Superior temporal gyrus (tissue), 1 donor: ENCODE measurements around the gene ADARB2.

Source experiments
- DNase-seq: peaks from one replicate; pipeline ENCODE4 v3.0.0-alpha.2; 2016; ENCODE audit errors: extremely low spot score

Gene ADARB2

DNA sequence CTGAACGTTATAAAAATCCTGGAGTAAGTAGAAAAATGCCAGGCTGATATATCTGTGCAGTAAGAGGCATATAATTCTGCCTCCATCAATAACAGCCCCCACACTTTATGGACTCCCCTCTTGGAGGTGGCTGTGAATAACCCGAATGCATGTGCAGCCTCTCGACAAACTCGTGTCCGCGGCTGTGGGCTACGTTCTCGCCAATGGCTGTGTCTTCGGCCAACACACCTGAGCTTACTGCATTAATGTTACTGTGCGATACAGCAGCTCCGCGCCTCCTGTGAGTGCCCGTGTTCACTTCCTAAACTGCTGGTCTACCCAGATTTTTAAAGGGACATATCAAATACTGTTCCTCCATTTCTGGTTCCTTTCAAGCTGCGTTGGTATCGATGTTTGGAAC, 209.4 kb downstream of the ADARB2 start:
- DNase-seq, result no peak

DNA sequence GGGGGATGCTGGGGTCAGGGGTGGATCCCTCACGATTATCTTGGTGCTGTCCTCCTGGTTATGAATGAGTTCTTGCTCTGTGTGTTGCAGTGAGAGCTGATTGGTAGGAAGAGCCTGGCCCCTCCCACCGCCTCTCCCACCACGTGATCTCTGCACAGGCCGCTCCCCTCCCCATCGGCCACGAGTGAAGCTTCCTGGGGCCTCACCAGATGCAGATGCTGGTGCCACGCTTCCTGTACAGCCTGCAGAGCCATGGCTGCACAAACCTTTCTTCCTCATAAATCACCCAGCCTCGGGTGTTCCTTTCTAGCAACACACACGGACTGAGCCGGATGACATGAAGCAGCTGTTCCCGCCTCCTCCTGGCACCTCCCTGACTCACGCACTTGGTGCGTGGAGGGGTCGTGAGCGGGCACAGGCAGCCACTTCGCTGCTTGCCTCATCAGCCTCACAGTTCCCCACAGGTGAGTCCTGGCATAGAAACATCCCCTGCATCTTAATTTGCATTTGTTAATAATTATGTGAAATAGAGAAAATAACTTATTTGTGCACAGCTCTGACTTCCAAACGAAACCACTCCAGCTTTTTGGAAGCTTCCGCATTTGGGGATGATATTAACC, 210.8 kb downstream of the ADARB2 start:
- DNase-seq, result no peak

DNA sequence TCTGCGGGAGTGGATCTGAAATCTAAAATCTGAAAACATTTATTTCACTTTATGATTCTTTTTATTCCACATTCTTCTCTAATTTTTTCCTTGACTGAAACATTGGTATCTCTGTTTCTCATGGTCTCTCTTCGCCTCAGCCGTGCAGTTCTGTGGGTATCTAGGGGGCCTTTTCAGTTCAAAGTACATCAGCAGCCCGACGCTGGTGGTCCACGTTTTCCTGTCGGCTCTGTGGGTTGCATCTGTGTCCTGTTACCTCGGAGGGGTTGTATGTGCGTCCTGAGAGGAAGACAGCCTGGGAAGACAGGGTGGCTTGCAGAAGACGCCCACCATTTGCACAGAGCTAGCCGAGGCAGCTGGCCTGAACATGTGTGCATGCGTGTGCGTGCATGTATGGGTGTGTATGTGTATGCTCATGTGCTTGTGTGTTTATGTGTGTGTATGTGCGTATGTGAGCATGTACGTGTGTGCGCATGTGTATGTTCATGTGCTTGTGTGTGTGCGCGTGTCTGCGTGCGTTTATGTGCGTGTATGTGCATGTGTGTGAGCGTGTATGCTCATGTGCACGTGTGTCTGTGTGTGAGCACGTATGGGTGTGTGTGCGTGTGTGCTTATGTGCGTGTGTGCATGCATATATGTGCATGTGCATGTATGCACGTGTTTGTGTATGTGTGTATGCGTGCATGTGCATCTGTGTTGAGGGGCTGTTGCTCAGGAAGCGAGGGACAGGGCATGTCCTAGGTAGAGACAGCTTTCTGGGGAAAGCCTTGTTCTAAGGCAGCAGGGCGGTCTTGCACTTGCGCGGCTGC, 211.8 kb downstream of the ADARB2 start:
- no peak for DNase-seq

DNA sequence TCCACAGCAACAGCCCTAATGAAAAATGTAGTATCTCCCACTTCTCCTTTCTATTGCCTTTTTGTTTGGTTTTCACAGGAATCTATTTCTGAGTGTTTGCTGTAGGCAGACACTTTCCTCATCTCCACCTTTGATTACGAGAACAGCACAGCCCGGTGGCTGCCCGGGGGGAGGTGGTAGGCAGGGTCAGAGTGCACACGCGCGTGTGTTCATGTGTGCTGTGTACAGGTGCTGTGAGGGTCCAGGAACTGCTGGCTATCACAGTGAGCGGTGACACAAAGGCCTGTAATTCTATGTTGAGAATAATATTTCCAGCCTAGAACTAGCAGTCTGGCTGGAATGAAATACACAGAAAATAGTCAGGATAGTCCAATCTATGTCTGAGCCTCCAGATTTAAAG, 212.8 kb downstream of the ADARB2 start:
- no peak for DNase-seq

DNA sequence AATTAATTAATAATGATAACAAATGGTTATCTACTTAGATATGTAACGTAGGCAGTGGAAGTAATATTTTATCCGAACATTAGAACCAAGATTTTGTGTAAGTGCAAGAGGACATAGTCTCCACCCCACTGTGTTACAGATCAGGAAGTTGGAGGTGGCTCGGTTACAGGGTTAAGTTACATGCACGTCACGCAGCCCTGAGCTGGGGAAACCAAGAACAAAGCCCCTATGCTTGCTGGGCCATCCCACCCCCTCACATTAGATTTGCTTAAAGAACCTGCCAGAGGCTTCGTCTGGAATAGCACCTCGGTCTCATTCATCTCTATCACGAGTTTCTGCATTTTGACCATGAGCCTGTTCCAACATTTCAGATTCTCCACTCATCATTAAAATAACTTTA, 214.1 kb downstream of the ADARB2 start:
- DNase-seq, result no peak

DNA sequence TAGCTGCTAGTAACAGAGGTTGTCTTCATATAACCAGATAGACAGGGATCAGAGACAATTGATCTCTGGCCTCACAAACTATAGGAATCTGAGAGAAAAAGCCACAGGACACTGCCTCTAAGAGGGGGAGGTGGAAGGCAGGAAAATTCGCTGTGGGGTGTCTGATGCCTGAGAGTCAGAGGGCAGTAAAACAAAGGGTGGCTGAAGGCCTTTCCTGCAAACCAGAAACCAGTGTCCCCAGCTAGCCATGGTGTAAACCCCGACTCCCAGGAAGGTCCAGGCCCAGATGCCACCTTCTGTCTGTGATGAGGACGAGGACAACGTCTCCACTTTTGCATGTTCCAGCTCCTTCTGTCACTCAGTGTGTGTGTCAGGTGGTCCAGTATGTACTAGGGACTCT, 215.1 kb downstream of the ADARB2 start:
- no peak for DNase-seq

DNA sequence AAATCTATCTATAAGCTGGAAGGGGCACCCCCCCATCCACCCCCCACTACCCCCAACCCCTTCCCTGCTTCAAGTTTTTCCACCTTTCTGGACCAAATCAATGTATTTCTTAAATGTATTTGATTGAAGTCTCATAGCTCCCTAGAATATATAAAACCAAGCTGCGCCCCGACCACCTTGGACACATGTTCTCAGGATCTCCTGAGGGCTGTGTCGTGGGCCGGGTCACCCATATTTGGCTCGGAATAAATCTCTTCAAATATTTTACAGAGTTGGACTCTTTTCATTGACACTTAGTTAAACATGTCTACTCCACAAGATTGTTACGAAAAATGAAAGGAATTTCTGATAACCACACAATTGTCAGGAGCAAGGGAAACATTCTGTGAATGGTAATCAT, 215.6 kb downstream of the ADARB2 start:
- no peak for DNase-seq

DNA sequence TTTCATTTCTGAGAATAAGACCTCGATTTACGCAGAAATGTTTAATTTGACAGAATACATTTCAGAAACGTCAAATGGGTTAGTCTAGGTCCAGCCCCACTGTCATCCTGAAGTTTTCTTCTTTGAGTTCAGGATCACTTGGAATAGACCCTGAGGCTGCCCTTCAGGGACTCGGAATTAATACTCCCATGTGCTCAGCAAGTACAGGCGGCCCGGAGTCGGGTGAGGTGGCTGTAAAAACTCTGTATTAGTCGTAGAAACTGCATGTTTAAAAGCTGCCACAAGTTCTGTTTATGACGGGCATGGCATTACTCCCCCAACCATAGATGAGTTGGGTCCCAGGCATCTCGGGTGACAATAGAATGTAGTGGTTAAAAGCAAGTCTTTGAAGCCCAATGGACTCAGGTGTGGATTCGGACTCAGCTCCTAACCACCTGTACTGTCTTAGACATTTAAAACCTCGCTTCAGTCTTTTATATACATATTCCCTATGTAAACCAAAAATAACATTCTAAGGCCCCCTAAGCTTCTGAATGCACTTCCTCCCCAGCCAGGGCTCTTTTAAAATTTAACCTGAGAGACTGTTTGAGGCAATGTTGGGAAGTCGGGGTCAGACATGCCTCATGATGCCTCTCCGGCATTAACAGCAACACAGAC, 216.3 kb downstream of the ADARB2 start:
- no peak for DNase-seq

DNA sequence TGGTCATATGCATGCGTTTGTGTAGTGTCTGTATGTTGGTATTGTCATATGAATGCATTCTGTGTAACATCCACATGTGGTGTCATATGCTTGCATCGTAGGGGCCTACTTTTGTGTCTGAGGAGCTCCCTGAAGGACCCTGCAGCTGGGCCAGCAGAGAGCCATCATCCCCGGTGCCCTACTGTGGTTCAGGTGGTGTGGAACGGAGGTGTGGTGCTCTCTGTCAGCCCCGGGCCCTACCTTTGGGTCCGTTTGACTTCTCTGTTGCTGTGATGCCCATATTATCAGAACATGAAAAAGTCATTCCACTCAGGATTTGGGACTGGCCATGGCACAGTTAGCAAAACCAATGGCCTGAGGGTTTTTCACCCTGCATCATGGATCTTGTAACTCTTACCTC, 217.9 kb downstream of the ADARB2 start:
- DNase-seq, result no peak

DNA sequence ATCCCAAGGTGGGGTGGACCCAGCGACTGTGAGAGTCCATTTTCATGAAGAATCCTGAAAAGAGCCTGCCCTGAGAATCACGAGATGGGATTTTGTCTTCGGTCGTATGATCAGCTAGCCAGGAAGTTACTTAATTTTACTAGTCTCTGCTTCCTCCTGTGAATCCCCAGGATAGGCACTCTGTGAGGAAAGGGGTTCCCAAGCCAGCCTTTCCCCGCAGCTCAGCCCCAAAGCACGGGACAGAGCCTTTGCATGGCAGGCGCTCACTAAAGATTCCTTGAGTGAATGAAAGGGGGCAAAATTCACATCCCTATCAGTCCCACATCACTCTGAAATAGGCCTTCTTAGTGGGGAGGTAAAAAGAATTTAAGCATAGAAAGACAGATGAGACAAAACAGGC, 219.6 kb downstream of the ADARB2 start:
- no peak for DNase-seq

DNA sequence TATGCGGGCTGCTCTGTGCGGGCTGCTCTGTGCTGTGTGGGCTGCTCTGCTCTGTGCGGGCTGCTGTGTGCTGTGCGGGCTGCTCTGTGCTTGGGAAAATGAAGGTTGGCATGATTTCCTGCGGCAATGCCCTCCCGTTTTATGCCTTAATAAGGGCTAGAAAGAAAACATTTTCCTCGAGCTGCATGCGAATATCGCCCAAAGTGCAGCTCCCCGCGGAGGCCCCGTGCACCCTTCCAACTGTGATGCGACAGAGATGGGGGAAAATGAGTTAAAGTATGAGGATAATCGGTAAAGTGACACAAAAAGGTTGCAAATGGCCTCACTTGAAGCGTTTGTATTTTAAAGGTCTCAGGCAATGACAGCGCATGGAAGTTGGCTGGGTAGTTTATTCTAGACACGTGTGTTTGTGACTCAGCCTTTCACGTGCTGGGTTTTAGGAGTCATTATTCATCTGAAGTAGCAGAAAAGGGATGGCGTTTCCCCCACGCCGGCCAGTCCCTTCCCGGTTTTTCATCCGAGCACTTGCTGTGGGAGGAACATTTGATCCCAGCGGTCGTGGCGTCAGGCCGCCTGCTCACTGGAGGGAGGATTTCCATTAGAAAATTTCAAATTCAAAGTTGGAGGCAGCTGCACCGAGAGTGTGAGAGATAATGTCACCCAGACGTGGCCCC, 220.7 kb downstream of the ADARB2 start:
- no peak for DNase-seq

DNA sequence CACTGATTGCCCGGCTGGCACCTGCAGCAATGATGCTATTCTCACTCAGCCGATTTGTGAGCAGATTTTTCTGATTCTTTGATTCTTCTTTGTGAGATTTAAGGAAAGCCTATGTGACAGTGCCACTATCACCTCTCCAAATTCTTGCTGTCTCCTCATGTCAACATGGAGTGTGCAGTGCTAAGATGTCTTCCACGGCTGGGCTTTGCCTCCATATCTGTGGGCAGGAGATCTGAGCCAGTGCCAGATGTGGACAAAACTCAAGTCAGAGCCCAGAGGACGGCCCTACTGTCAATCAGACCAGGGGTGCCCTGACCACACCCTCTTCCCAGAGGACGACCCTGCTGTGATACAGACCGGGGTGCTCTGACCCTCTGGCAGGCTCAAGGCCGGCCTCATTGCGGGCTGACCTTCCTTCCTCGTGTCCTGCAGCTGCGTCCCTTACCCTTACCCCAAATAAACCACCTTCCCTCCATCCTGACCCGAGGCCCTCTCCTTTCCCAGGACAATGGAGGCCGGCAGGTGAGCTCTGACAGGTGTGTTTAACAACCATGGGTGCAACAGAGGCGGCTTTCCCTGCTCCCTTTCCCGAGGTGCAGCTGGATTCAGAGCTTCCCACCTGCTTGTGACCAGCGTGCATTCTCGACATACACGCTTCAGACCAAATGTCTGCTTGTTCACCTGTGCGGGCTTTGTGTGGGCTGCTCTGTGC, 221.4 kb downstream of the ADARB2 start:
- DNase-seq, result no peak

DNA sequence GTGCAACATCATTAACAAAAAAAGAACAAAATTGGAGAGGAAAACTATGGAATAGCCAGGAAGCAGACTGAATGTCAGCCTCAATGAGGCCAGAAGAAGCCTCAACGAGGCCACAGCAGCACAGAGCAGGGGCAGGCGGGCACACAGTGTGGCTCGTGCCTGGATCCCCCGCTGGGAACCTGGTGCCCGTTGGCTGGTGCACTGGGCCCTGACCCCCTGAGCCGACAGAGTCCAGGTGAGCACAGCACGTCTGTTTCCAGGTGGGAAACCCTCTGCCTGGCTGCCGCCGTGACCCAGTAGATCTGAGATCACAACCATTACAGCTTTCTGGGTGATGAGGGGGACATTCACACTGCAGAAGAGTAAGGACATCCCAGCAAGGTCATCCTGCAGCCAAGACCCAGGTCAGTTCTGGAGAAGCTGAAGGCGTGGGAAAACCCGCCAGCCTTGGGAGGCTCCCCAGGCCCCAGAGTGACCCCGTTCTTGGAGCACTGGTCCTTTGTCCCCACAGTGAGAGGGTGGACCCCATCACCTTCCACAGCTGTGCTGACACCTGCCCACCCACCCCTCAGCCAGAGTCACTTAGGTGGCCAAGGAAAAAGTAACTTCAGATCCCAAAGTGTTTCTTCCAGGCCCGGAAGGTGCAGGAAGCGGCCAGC, 222.1 kb downstream of the ADARB2 start:
- no peak for DNase-seq

DNA sequence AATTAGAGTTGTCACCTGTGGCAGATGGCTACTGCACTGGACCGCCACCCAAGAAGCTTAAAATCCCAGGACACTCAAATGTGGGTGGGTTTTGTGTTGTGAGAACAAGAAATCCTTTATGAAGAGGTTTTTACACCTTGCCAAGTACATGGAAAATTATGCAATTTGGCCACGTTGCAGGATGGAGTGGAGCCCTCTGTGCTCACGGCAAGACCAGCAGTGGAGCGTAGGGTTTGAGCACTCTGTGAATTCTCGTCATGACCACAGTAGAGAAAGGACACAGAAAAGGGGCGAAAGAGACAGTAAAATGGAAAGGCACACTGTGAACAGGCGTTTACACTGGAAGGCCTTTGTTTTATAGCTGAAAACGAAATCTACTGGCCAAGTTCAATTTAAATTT, 222.6 kb downstream of the ADARB2 start:
- DNase-seq, result no peak

DNA sequence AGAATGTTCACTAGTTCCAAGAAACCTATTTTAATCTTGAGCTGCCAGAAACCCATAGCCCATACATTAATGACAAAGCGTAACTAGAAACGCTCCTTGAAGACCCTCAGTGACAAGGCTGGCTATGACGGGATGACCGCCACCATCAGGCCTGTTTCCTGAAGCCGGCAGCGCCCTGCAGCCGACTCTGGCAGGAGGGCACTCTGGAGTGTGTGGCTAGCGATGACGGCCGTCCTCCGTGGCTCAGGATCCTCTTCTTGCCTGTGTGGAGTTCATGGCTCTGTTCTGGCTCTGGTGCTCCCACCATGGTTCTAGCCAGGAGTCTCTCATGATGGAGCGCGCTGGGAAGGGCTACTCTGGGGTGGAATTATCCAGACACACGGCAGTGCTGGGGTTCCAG, 224.1 kb downstream of the ADARB2 start:
- DNase-seq, result no peak

DNA sequence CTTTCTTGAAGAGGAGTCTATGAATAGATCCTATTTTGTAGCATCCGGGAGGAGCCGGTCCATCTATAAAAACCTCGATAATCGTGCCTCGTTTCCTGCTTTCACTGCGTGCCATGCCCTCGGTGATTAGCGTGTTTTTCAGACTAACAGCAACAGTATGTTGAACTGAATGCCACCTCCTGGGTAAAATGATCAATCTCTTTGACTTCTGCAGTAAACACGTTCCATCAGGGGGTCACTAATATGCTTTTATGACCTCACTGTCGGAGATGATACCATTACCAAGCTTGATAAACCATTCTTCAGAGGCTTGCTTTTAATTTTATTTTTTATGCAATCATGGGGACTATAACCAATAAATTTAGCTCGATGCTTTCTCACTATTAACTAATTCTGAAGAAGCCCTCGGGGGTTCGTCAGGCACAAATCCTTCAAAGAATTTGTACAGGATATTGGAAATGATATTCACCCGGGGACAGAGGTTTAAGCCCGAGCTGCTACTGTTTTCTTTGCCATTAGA, 228.3 kb downstream of the ADARB2 start:
- DNase-seq, result no peak

DNA sequence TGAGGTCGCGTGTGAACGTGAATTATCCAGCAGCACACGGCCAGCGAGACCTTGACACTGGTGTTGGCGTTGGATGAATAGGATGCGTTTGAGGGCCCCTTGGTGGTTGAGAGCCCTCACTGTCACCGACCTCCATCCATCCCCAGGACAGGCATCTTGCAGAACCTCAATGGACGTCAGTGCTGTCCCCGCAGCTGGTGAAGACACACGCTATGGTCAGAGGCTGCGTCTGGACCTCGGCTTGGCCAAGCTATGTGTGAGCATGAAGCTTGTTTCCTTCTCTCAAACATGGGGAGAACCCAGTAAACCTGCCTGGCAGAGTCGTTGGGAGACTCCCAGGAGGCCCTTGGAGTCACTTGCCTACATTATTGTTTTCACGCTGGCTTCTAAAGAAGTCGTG, 229.2 kb downstream of the ADARB2 start:
- DNase-seq, result no peak

DNA sequence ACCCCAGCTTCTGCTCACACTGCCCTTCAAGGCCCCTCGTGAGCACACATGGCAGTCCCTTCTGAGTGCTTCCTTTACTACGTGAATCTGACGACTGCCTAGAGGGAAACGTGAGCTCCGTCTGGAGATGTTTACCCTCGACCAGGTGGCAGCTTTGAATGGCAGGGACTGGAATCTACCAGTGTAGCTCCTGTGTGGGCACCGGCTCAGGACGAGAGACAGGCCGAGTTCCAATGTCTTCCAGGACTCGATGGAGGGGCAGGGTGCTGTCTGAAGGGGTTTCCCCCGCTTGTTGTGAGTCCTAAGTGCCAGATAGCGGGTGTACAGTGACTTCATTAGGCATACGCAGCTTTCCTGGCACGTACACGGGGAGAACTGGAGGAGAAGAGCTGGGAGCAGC, 229.9 kb downstream of the ADARB2 start:
- no peak for DNase-seq

DNA sequence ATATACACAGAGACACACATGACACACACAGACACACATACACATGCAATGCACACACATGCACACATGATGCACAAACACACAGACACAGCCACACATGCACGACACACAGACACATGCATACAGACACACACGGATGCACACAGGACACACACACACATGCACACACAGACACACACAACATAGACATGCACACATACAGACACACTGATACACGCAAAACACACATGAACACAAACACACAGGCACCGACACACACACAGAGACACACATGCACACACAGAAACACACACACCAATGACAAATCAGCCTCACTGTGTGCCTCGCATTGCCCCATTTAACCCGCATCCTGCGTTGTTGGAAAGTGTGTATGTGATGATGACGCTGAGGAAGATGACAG, 232.4 kb downstream of the ADARB2 start:
- no peak for DNase-seq

DNA sequence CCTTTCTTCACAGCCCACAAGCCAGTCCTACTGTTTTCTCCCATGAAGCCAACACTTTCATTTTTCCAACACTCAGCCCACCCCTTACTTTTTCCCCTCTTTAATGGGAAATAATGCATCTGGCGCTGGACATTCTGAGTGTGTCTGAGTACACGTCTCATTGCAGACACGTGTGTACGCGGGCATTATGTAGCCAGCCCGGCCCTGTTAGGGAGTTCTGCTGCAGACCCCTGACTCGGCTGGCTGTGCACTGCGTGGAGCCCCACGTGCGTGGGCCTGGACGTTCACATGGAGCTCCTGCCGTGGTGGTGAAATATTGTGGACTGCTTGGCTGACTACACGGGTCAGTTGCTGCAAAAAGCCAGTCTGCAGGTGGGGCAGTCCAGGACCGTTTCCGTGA, 233.0 kb downstream of the ADARB2 start:
- no peak for DNase-seq

DNA sequence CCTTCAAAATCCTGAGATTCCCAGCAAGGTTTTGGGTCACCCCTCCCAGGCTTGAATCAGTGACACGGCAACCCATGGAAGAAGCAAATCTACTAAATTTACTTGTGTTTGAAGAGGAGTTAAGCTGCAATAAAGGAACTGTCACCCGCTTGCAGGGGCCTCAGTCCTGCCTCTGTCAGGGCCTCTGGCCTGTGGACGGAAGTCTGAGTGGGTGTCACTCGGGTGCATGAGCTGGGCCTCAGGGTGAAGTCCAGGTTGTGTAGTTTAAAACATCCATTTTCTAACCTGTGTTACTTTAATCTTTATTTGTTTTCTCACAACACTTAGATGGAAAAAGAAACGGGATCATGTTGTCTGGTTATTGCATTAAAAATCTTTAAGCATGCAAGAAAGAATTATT, 234.9 kb downstream of the ADARB2 start:
- no peak for DNase-seq
